GM10266 (cell line): Measurements from ENCODE around the gene LDB2.

Experiments used
- DNase-seq: peaks from one replicate; pipeline ENCODE4 v3.0.0; 2012; ENCODE audit errors: extremely low spot score
- TF ChIP-seq, protein P1 (sequence below): IDR thresholded peaks from 2 replicates; pipeline ENCODE4 v1.5.1; 2012; ENCODE audit warnings: mild to moderate bottlenecking, low read depth; ENCODE audit not compliant: control insufficient read depth, insufficient read depth; ENCODE audit errors: missing control alignments

LDB2 gene

GRCh38 chr4:16750882-16751642 lies 147.4 kb downstream of the LDB2 start:
- DNase-seq: no peak
- TF ChIP-seq, protein P1, sequence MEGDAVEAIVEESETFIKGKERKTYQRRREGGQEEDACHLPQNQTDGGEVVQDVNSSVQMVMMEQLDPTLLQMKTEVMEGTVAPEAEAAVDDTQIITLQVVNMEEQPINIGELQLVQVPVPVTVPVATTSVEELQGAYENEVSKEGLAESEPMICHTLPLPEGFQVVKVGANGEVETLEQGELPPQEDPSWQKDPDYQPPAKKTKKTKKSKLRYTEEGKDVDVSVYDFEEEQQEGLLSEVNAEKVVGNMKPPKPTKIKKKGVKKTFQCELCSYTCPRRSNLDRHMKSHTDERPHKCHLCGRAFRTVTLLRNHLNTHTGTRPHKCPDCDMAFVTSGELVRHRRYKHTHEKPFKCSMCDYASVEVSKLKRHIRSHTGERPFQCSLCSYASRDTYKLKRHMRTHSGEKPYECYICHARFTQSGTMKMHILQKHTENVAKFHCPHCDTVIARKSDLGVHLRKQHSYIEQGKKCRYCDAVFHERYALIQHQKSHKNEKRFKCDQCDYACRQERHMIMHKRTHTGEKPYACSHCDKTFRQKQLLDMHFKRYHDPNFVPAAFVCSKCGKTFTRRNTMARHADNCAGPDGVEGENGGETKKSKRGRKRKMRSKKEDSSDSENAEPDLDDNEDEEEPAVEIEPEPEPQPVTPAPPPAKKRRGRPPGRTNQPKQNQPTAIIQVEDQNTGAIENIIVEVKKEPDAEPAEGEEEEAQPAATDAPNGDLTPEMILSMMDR: no peak

GRCh38 chr4:16750216-16750615 lies 148.2 kb downstream of the LDB2 start:
- TF ChIP-seq, protein P1: no peak
- DNase-seq: no peak

GRCh38 chr4:16745887-16746286 lies 152.6 kb downstream of the LDB2 start:
- TF ChIP-seq, protein P1: no peak
- DNase-seq: no peak

- DNase-seq: no peak
Measured at GRCh38 chr4:16745009-16745635, 153.3 kb downstream of the LDB2 start.

GRCh38 chr4:16741287-16741686 lies 157.2 kb downstream of the LDB2 start:
- DNase-seq: no peak
- TF ChIP-seq, protein P1: no peak

More at GRCh38 chr4:16745009-16745635, 153.3 kb downstream of the LDB2 start:
- TF ChIP-seq, protein P1: no peak

DNA sequence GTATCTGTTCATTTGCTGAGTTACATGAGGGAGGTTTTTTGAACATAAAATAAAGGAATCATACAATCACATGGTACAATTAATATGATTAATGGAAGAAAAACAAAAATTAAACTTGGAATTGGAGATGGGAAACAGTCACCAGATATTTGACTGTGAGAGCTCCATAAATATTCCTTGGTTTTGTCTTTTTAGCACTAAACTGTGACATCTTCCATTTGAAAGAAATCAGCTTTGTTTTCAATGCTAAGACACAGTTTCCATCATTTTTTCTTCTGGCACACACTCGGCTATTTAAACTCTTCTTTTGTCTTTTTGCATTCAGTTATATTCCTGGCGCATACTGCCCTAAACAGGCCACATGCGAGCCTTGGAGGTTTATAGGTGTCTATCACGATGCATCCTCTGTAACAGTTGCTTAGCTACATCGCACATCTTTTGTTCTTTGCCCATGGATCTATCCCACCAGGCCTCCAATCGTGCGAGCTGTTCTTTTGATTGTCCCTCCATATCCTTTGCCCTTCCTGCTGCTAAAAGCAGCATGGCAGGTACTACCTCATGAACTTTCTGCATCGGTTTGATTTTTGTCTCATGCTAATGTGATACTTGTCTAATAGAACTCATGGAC lies 158.3 kb downstream of the LDB2 start:
- no peak for DNase-seq
- TF ChIP-seq, protein P1: no peak

GRCh38 chr4:16738558-16738957 lies 159.9 kb downstream of the LDB2 start:
- DNase-seq: no peak
- TF ChIP-seq, protein P1: no peak
